Fibroblast of skin of scalp (primary cell): Measurements from ENCODE around the gene OSBP2.
A peak's percentile ranks its signal among the peaks of the same experiment; 100 is the strongest.

Experiments used
- DNase-seq: peaks from one replicate; pipeline ENCODE4 v3.0.0-alpha.2; 2013

The OSBP2 gene

GRCh38 chr22:30943368-30943767, 248.7 kb downstream of the OSBP2 start:
- no peak for DNase-seq

GRCh38 chr22:30944986-30945385, 250.3 kb downstream of the OSBP2 start:
- no peak for DNase-seq

GRCh38 chr22:30945653-30946052, 251.0 kb downstream of the OSBP2 start:
- DNase-seq, result no peak

- no peak for DNase-seq
These were observed 251.7 kb downstream of the OSBP2 start for GRCh38 chr22:30946354-30946753.

GRCh38 chr22:30947173-30947815, 252.6 kb downstream of the OSBP2 start:
- no peak for DNase-seq

- DNase-seq, result peak; percentile 62
These were observed 253.3 kb downstream of the OSBP2 start for GRCh38 chr22:30947816-30948454.

- DNase-seq, result peak; percentile 48
These were observed 254.3 kb downstream of the OSBP2 start for GRCh38 chr22:30948930-30949342.

GRCh38 chr22:30949934-30950660, 255.4 kb downstream of the OSBP2 start:
- DNase-seq, result no peak

GRCh38 chr22:30953206-30953605, 258.5 kb downstream of the OSBP2 start:
- DNase-seq, result no peak

- no peak for DNase-seq
These were observed 260.5 kb downstream of the OSBP2 start for GRCh38 chr22:30955153-30955552.
